Measurements from ENCODE around the gene CDH23. TPM values are rescaled to one million over a fixed set of nuclear protein-coding genes. Genes with fewer than 3 reads are reported as not detected.

The CDH23 gene
- total RNA-seq, 2 experiments from 2014 or later, result 4.7 to 4.9 TPM

GRCh38 chr10:71725249-71725648 is 328.5 kb downstream of the CDH23 start:
- DNase-seq (no peak), ATAC-seq (no peak)
- Mint-ChIP-seq H3K36me3 (ENCODE audit: low read depth) (no peaks in the 10 kb centered on the region), H3K9me3 (ENCODE audit: insufficient read depth) (no peaks in the 10 kb centered on the region), H3K4me1 (ENCODE audit: low read depth) (peaks cover 79% of the 10 kb centered on the region), H3K27ac (peak overlapping the region; percentile 98), H3K4me3 (peak overlapping the region; percentile 71), H3K27me3 (ENCODE audit: low read depth) (no peaks in the 10 kb centered on the region)
- CTCF ChIA-PET, result interaction anchor here (2.7 to 11.5 kb wide), 11 partner anchors 8 to 87 kb away, joined by 9 to 186 read pairs (median 25); partner anchors contain the start of gene VSIR
- POLR2A ChIA-PET, result interaction anchor here (1.2 to 10.0 kb wide), 4 partner anchors 17 to 47 kb away, joined by 3 to 87 read pairs (median 32); partner anchors contain the start of gene VSIR

- Mint-ChIP-seq H3K4me1 (ENCODE audit: low read depth) (peaks cover 84% of the 10 kb centered on the region), H3K9me3 (ENCODE audit: insufficient read depth) (no peaks in the 10 kb centered on the region), H3K27ac (peak overlapping the region; percentile 98), H3K36me3 (ENCODE audit: low read depth) (no peaks in the 10 kb centered on the region), H3K4me3 (peak overlapping the region; percentile 71), H3K27me3 (ENCODE audit: low read depth) (no peaks in the 10 kb centered on the region)
- POLR2A ChIA-PET, result interaction anchor here (1.0 to 10.0 kb wide), 12 partner anchors 10 to 46 kb away, joined by 3 to 87 read pairs (median 6); partner anchors contain the start of gene VSIR
- CTCF ChIA-PET, result interaction anchor here (0.8 to 11.5 kb wide), 13 partner anchors 9 to 322 kb away, joined by 3 to 186 read pairs (median 24); partner anchors contain the start of gene VSIR
- DNase-seq (peak; percentile 69), ATAC-seq (peak; percentile 34)
These were observed 329.4 kb downstream of the CDH23 start for GRCh38 chr10:71725998-71726579.

GRCh38 chr10:71726580-71727104 is 329.9 kb downstream of the CDH23 start:
- peak overlapping the region; percentile 71 for H3K4me3 Mint-ChIP-seq
- H3K27ac Mint-ChIP-seq, result peak overlapping the region; percentile 98
- ATAC-seq, result peak; percentile 66
- ChIA-PET CTCF (interaction anchor here (0.8 to 11.5 kb wide), 15 partner anchors 10 to 322 kb away, joined by 3 to 186 read pairs (median 20); partner anchors contain the start of gene VSIR), POLR2A (interaction anchor here (0.8 to 10.0 kb wide), 13 partner anchors 9 to 45 kb away, joined by 3 to 87 read pairs (median 6); partner anchors contain the start of gene VSIR)
- H3K36me3 Mint-ChIP-seq (ENCODE audit: low read depth), result no peaks in the 10 kb centered on the region
- DNase-seq, result peak; percentile 75
- no peaks in the 10 kb centered on the region for H3K27me3 Mint-ChIP-seq (ENCODE audit: low read depth)
- no peaks in the 10 kb centered on the region for H3K9me3 Mint-ChIP-seq (ENCODE audit: insufficient read depth)
- peaks cover 90% of the 10 kb centered on the region for H3K4me1 Mint-ChIP-seq (ENCODE audit: low read depth)

GRCh38 chr10:71727105-71727737 is 330.5 kb downstream of the CDH23 start:
- Mint-ChIP-seq H3K4me3 (peak overlapping the region; percentile 71), H3K9me3 (ENCODE audit: insufficient read depth) (no peaks in the 10 kb centered on the region), H3K27ac (peak overlapping the region; percentile 98), H3K36me3 (ENCODE audit: low read depth) (no peaks in the 10 kb centered on the region), H3K27me3 (ENCODE audit: low read depth) (no peaks in the 10 kb centered on the region), H3K4me1 (ENCODE audit: low read depth) (peaks cover 96% of the 10 kb centered on the region)
- DNase-seq (peak; percentile 76), ATAC-seq (peak; percentile 58)
- POLR2A ChIA-PET, result interaction anchor here (0.8 to 10.0 kb wide), 13 partner anchors 9 to 45 kb away, joined by 3 to 87 read pairs (median 6); partner anchors contain the start of gene VSIR
- CTCF ChIA-PET, result interaction anchor here (0.8 to 11.5 kb wide), 15 partner anchors 9 to 321 kb away, joined by 3 to 186 read pairs (median 20); partner anchors contain the start of gene VSIR

GRCh38 chr10:71727738-71728737 is 331.3 kb downstream of the CDH23 start:
- peaks cover 98% of the 10 kb centered on the region for H3K4me1 Mint-ChIP-seq (ENCODE audit: low read depth)
- ChIA-PET POLR2A (interaction anchor here (1.2 to 10.0 kb wide), 11 partner anchors 8 to 44 kb away, joined by 3 to 87 read pairs (median 5); partner anchors contain the start of gene VSIR), CTCF (interaction anchor here (1.1 to 11.5 kb wide), 14 partner anchors 8 to 321 kb away, joined by 3 to 186 read pairs (median 22); partner anchors contain the start of gene VSIR)
- no peaks in the 10 kb centered on the region for H3K9me3 Mint-ChIP-seq (ENCODE audit: insufficient read depth)
- peak; percentile 50 for ATAC-seq
- H3K27me3 Mint-ChIP-seq (ENCODE audit: low read depth), result no peaks in the 10 kb centered on the region
- peak overlapping the region; percentile 98 for H3K27ac Mint-ChIP-seq
- H3K4me3 Mint-ChIP-seq, result peak overlapping the region; percentile 71
- H3K36me3 Mint-ChIP-seq (ENCODE audit: low read depth), result peaks cover 4% of the 10 kb centered on the region
- peak; percentile 83 for DNase-seq

GRCh38 chr10:71729161-71729636 is 332.5 kb downstream of the CDH23 start:
- DNase-seq, result no peak
- CTCF ChIA-PET, result interaction anchor here (1.1 to 11.5 kb wide), 8 partner anchors 12 to 44 kb away, joined by 3 to 186 read pairs (median 31); partner anchors contain the start of gene VSIR

GRCh38 chr10:71731791-71732190 is 335.1 kb downstream of the CDH23 start:
- Mint-ChIP-seq H3K4me1 (ENCODE audit: low read depth) (peaks cover 99% of the 10 kb centered on the region), H3K27ac (peak overlapping the region; percentile 72), H3K27me3 (ENCODE audit: low read depth) (no peaks in the 10 kb centered on the region), H3K36me3 (ENCODE audit: low read depth) (peaks cover 5% of the 10 kb centered on the region), H3K4me3 (no peak overlapping the region), H3K9me3 (ENCODE audit: insufficient read depth) (no peaks in the 10 kb centered on the region)
- ATAC-seq, result no peak
- DNase-seq, result peak; percentile 65
- ChIA-PET POLR2A (interaction anchor here (1.2 to 10.0 kb wide), 5 partner anchors 10 to 40 kb away, joined by 3 to 87 read pairs (median 14); partner anchors contain the start of gene VSIR), CTCF (interaction anchor here (1.0 to 11.5 kb wide), 7 partner anchors 11 to 317 kb away, joined by 3 to 186 read pairs (median 7); partner anchors contain the start of gene VSIR)

More at GRCh38 chr10:71729161-71729636, 332.5 kb downstream of the CDH23 start:
- H3K36me3 Mint-ChIP-seq (ENCODE audit: low read depth), result peaks cover 5% of the 10 kb centered on the region
- no peak for ATAC-seq
- H3K27ac Mint-ChIP-seq, result peak overlapping the region; percentile 98
- H3K9me3 Mint-ChIP-seq (ENCODE audit: insufficient read depth), result no peaks in the 10 kb centered on the region
- peaks cover 98% of the 10 kb centered on the region for H3K4me1 Mint-ChIP-seq (ENCODE audit: low read depth)
- POLR2A ChIA-PET, result interaction anchor here (1.2 to 10.0 kb wide), 6 partner anchors 8 to 43 kb away, joined by 3 to 87 read pairs (median 22); partner anchors contain the start of gene VSIR
- no peaks in the 10 kb centered on the region for H3K27me3 Mint-ChIP-seq (ENCODE audit: low read depth)
- no peak overlapping the region for H3K4me3 Mint-ChIP-seq

- Mint-ChIP-seq H3K4me3 (peak overlapping the region; percentile 61), H3K27ac (peak overlapping the region; percentile 93), H3K27me3 (ENCODE audit: low read depth) (no peaks in the 10 kb centered on the region), H3K36me3 (ENCODE audit: low read depth) (peaks cover 5% of the 10 kb centered on the region), H3K4me1 (ENCODE audit: low read depth) (peaks cover 100% of the 10 kb centered on the region), H3K9me3 (ENCODE audit: insufficient read depth) (no peaks in the 10 kb centered on the region)
- ChIA-PET POLR2A (interaction anchor here (0.7 to 4.3 kb wide), 8 partner anchors 8 to 39 kb away, joined by 3 to 45 read pairs (median 7); partner anchors contain the start of gene VSIR), CTCF (interaction anchor here (0.9 to 6.4 kb wide), 5 partner anchors 9 to 38 kb away, joined by 3 to 56 read pairs (median 5); partner anchors contain the start of gene VSIR)
- ATAC-seq (no peak), DNase-seq (no peak)
These were observed 338.1 kb downstream of the CDH23 start for GRCh38 chr10:71734797-71735196.

GRCh38 chr10:71735709-71736569 is 339.2 kb downstream of the CDH23 start:
- peak; percentile 78 for ATAC-seq
- peaks cover 100% of the 10 kb centered on the region for H3K4me1 Mint-ChIP-seq (ENCODE audit: low read depth)
- peak overlapping the region; percentile 61 for H3K4me3 Mint-ChIP-seq

More at GRCh38 chr10:71735709-71736569, 339.2 kb downstream of the CDH23 start:
- peak; percentile 83 for DNase-seq
- peaks cover 5% of the 10 kb centered on the region for H3K36me3 Mint-ChIP-seq (ENCODE audit: low read depth)
- ChIA-PET POLR2A (interaction anchor here (0.6 to 4.3 kb wide), 12 partner anchors 9 to 38 kb away, joined by 3 to 45 read pairs (median 4); partner anchors contain the start of gene VSIR), CTCF (interaction anchor here (0.6 to 6.4 kb wide), 13 partner anchors 10 to 162 kb away, joined by 3 to 56 read pairs (median 5); partner anchors contain the start of gene VSIR)
- H3K27me3 Mint-ChIP-seq (ENCODE audit: low read depth), result no peaks in the 10 kb centered on the region
- no peaks in the 10 kb centered on the region for H3K9me3 Mint-ChIP-seq (ENCODE audit: insufficient read depth)
- peak overlapping the region; percentile 93 for H3K27ac Mint-ChIP-seq

Measured in activated CD8-positive, alpha-beta T cell treated with anti-CD3 and anti-CD28 coated beads, Interleukin-2, amount 10 ng/mL, durations not matched to agents 7 days and 5 days (primary cell).